Measurements from ENCODE around the gene TET2. TPM values are rescaled to one million over a fixed set of nuclear protein-coding genes. Genes with fewer than 3 reads are reported as not detected.

Gene TET2
- total and polyA plus RNA-seq, 2 of the 4 experiments (the other 2 are of a cell fraction): 5.6 to 25.3 TPM

GRCh38 chr4:105153749-105154148 lies 7.1 kb downstream of the TET2 start:
- no peak overlapping the region for H3K4ac ChIP-seq (ENCODE audit: low read depth, low read length)
- no peak for DNase-seq
- in situ Hi-C loops (cut with MboI; ENCODE audit: low sequenced_read_pairs) (no loop called here), intact Hi-C loops (cut with micrococcal nuclease) (no loop called here), dilution Hi-C loops (cut with HindIII; ENCODE audit: low sequenced_read_pairs, unreplicated experiment) (no loop called here)
- H2AK5ac ChIP-seq (ENCODE audit: low read depth, low read length): no peak overlapping the region
- no peak overlapping the region for H2AK9ac ChIP-seq (replicated peaks; ENCODE audit: low read depth, low read length, poor library complexity)
- H2BK20ac ChIP-seq (ENCODE audit: low read depth, low read length): no peak overlapping the region
- no peak overlapping the region for H4K8ac ChIP-seq (ENCODE audit: low read depth in 2 of 2, low read length in 2 of 2)
- peaks cover 35% of the 10 kb centered on the region; the same call in 1 of the 2 replicates for H4K20me1 ChIP-seq (ENCODE audit: insufficient read depth, low read length)
- WGBS, 2 experiments (ENCODE audit: extremely low coverage in 2 of 2, insufficient read length in 1 of 2): 100% methylated on average over 1 of the region's 1 CpG; no CpG with 5 or more reads in 1 of the 2 experiments
- H3K9ac ChIP-seq (ENCODE audit: low read depth, low read length): no peak overlapping the region
- no peak overlapping the region for H3K27ac ChIP-seq (ENCODE audit: insufficient read depth, low read length)
- no peak overlapping the region for H4K5ac ChIP-seq (ENCODE audit: low read depth, low read length)
- no peak overlapping the region for H3K23ac ChIP-seq (ENCODE audit: low read depth, low read length)
- no peak overlapping the region for H3K18ac ChIP-seq (ENCODE audit: low read depth, low read length)
- peaks cover 2% of the 10 kb centered on the region; the same call in 1 of the 2 replicates for H3K9me1 ChIP-seq (ENCODE audit: insufficient read depth, low read length)
- no peak overlapping the region for H3K4me2 ChIP-seq (ENCODE audit: low read depth, low read length)
- no peaks in the 10 kb centered on the region for H3K9me3 ChIP-seq (ENCODE audit: control insufficient read depth, insufficient read depth, low read length)
- no peaks in the 10 kb centered on the region for H3K36me3 ChIP-seq (ENCODE audit: control insufficient read depth, insufficient read depth, low read length)
- no peaks in the 10 kb centered on the region for H3K27me3 ChIP-seq (ENCODE audit: control insufficient read depth, insufficient read depth, low read length)
- H4K91ac ChIP-seq (ENCODE audit: insufficient read depth, low read depth, low read length): no peak overlapping the region
- H2BK120ac ChIP-seq (ENCODE audit: low read depth, low read length): no peak overlapping the region
- no TSS peak for BruUV-seq (replicated peaks)
- ChIA-PET CTCF (no interaction called here), POLR2A (ENCODE audit: unreplicated experiment) (no interaction called here)
- peaks cover 6% of the 10 kb centered on the region for H3K4me1 ChIP-seq (ENCODE audit: control insufficient read depth, insufficient read depth, low read length)
- peaks cover 6 to 54% of the 10 kb centered on the region in 2 experiments for H3K79me1 ChIP-seq (ENCODE audit: low read depth in 1 of 2, low read length in 2 of 2)
- TF ChIP-seq MAFK (IDR thresholded peaks at IDR 0.05; ENCODE audit: low read depth, low read length) (no peak), SMC3 (IDR thresholded peaks at IDR 0.05; ENCODE audit: low read depth, low read length) (no peak), FOS (IDR thresholded peaks at IDR 0.05; ENCODE audit: low read depth, low read length) (no peak), NFE2L2 (IDR thresholded peaks at IDR 0.05; ENCODE audit: low read depth, low read length) (no peak), CEBPB (IDR thresholded peaks at IDR 0.05; ENCODE audit: low read depth, low read length) (no peak), MXI1 (IDR thresholded peaks at IDR 0.05; ENCODE audit: borderline replicate concordance, low read depth, low read length) (no peak), BHLHE40 (IDR thresholded peaks at IDR 0.05; ENCODE audit: low read depth, low read length) (no peak), MAZ (IDR thresholded peaks at IDR 0.05; ENCODE audit: borderline replicate concordance, low read depth, low read length) (no peak), RCOR1 (IDR thresholded peaks at IDR 0.05; ENCODE audit: insufficient replicate concordance, low read length) (no peak), POLR2A (IDR thresholded peaks at IDR 0.05; ENCODE audit: low read depth, low read length) (no peak), USF2 (IDR thresholded peaks at IDR 0.05; ENCODE audit: low read depth, low read length) (no peak), CTCF (conservative IDR thresholded peaks at IDR 0.05; ENCODE audit: low read depth, low read length) (no peak), RFX5 (IDR thresholded peaks at IDR 0.05; ENCODE audit: low read depth, low read length) (no peak), CHD1 (IDR thresholded peaks at IDR 0.05; ENCODE audit: low read depth, low read length) (no peak), RAD21 (IDR thresholded peaks at IDR 0.05; ENCODE audit: low read length) (no peak), ELK1 (IDR thresholded peaks at IDR 0.05; ENCODE audit: borderline replicate concordance, low read depth, low read length) (no peak)
- no peak overlapping the region for H2BK15ac ChIP-seq (ENCODE audit: low read depth, low read length)
- no peak overlapping the region for H2BK5ac ChIP-seq (ENCODE audit: low read depth, low read length, poor library complexity, severe bottlenecking)
- no peak overlapping the region for H3K14ac ChIP-seq (replicated peaks; ENCODE audit: low read depth, low read length)
- no peak overlapping the region for H3K4me3 ChIP-seq (ENCODE audit: insufficient read depth, low read depth, low read length)
- no peak for ATAC-seq (ENCODE audit: low read depth)
- no peak overlapping the region for H3K56ac ChIP-seq (ENCODE audit: extremely low read depth, insufficient read depth, low read length)
- H2AFZ ChIP-seq (replicated peaks; ENCODE audit: low read length, poor library complexity): no peak overlapping the region
